Vagina (tissue), 2 donors: ENCODE measurements around the gene SH3RF1. TPM values are rescaled to one million over a fixed set of nuclear protein-coding genes. Genes with fewer than 3 reads are reported as not detected.

ENCODE experiments used
- DNase-seq, 2 donors: peaks; one replicate each; pipeline ENCODE4 v3.0.0-alpha.2; 2017; ENCODE audit errors: extremely low spot score in 2 of 2
- H3K27ac ChIP-seq: fragments of 200-600 bp; sonication (generic); one replicate; pipeline ENCODE4 v1.5.1; 2019
- H3K27me3 ChIP-seq: fragments of 200-600 bp; sonication (generic); one replicate; pipeline ENCODE4 v1.5.1; 2019
- H3K36me3 ChIP-seq, 2 donors: fragments of 200-600 bp; sonication (generic); one replicate each; pipeline ENCODE4 v1.5.1; 2017 to 2019
- H3K4me1 ChIP-seq: fragments of 200-600 bp; sonication (generic); one replicate; pipeline ENCODE4 v1.5.1; 2019
- H3K4me3 ChIP-seq, 2 donors: fragments of 200-600 bp; sonication (generic); 1 replicate in 1 of 2; 2 replicates in 1 of 2; pipeline ENCODE4 v1.5.1; 2016 to 2019
- H3K9me3 ChIP-seq: fragments of 200-600 bp; sonication (generic); one replicate; pipeline ENCODE4 v1.5.1; 2019
- POLR2A ChIP-seq, 2 donors: fragments of 450-650 bp; IDR thresholded peaks; one replicate each; pipeline ENCODE4 v1.6.1; 2017; ENCODE audit warnings: antibody characterized with exemption in 2 of 2, mild to moderate bottlenecking in 2 of 2, moderate library complexity in 2 of 2
- POLR2AphosphoS5 ChIP-seq, 2 donors: sonication (generic); formaldehyde crosslinking; IDR thresholded peaks; one replicate each; pipeline ENCODE4 v1.9.0; 2017; ENCODE audit warnings: antibody characterized with exemption in 2 of 2, mild to moderate bottlenecking in 2 of 2, low read depth in 1 of 2; ENCODE audit not compliant: insufficient read depth in 1 of 2
- intact Hi-C: fragments of 100-400 bp; cut with DNase I; formaldehyde crosslinking; loops from one replicate; pipeline ENCODE4 v1.15.1; 2023
- total RNA-seq: library from RNA; depleted of rRNA; stranded (reverse); fragments of >200 nt; gene quantifications from one replicate; pipeline ENCODE4 v1.2.3, GENCODE V29; 2016
- TF ChIP-seq, protein P1 (sequence below), 3 experiments: fragments of 450-650 bp in 2 of 3; fragments of 200-600 bp in 1 of 3; sonication (generic) in 1 of 3; IDR thresholded peaks; one replicate each; pipeline ENCODE4 v1.5.1; 2017 to 2019; ENCODE audit warnings: antibody characterized with exemption in 3 of 3, mild to moderate bottlenecking in 2 of 3, moderate library complexity in 2 of 3

The SH3RF1 gene
- total RNA-seq, 1 donor from 2014 or later = 16.0 TPM

DNA sequence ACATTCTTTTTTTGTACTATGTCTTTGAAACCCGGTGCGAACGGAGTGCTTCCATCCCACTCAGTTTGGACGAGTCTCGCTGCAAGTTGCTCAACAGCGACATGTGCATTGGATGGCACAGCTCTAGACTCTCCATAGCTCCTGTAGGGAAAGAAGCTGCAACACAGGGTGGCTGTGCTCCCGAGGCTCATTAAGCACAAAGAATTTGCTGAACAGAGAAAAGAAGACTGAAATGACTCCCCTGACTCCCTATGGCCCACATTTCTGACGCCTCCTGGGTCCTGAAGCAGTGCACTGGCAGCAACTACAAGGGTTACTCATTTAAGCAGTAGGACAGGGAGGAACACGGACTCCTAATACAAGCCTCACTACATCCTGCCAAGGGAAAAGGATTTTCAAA is 127.4 kb downstream of the SH3RF1 start:
- Histone ChIP-seq H3K4me1 (no peaks in the 10 kb centered on the region), H3K36me3 (no peaks in the 10 kb centered on the region), H3K27ac (no peak overlapping the region), H3K4me3 (no peak overlapping the region), H3K9me3 (no peaks in the 10 kb centered on the region), H3K27me3 (no peaks in the 10 kb centered on the region)
- no peak for TF ChIP-seq POLR2A (IDR thresholded peaks at IDR 0.05)
- no peak for TF ChIP-seq POLR2AphosphoS5 (IDR thresholded peaks at IDR 0.05; ENCODE audit: insufficient read depth in 1 of 2, low read depth in 1 of 2)
- TF ChIP-seq, protein P1, sequence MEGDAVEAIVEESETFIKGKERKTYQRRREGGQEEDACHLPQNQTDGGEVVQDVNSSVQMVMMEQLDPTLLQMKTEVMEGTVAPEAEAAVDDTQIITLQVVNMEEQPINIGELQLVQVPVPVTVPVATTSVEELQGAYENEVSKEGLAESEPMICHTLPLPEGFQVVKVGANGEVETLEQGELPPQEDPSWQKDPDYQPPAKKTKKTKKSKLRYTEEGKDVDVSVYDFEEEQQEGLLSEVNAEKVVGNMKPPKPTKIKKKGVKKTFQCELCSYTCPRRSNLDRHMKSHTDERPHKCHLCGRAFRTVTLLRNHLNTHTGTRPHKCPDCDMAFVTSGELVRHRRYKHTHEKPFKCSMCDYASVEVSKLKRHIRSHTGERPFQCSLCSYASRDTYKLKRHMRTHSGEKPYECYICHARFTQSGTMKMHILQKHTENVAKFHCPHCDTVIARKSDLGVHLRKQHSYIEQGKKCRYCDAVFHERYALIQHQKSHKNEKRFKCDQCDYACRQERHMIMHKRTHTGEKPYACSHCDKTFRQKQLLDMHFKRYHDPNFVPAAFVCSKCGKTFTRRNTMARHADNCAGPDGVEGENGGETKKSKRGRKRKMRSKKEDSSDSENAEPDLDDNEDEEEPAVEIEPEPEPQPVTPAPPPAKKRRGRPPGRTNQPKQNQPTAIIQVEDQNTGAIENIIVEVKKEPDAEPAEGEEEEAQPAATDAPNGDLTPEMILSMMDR (IDR thresholded peaks at IDR 0.05) = no peak
- no peak for DNase-seq
- intact Hi-C loops = no loop called here

DNA sequence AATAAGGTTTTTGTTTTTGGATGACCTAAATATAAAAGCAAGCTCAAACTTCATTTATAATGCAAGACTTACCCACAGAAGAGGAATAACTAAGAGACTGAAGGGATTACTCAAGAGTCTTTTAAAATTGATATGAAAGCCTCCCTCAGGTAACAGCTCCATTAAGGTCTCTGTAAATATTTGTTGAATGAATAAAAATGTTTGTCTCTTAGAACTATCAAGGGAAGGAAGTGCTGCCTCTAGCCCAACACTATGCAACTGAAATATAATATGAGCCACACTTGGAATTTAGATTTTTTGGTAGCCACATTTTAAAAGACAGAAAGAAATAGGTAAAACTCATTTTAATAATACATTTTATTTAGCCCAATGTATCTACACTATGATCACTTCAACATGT is 127.8 kb downstream of the SH3RF1 start:
- Histone ChIP-seq H3K36me3 (no peaks in the 10 kb centered on the region), H3K4me1 (no peaks in the 10 kb centered on the region), H3K9me3 (no peaks in the 10 kb centered on the region), H3K27ac (no peak overlapping the region), H3K4me3 (no peak overlapping the region), H3K27me3 (no peaks in the 10 kb centered on the region)
- intact Hi-C loops = no loop called here
- no peak for TF ChIP-seq POLR2A (IDR thresholded peaks at IDR 0.05)
- TF ChIP-seq, protein P1 (IDR thresholded peaks at IDR 0.05) = no peak
- no peak for TF ChIP-seq POLR2AphosphoS5 (IDR thresholded peaks at IDR 0.05; ENCODE audit: insufficient read depth in 1 of 2, low read depth in 1 of 2)
- no peak for DNase-seq

DNA sequence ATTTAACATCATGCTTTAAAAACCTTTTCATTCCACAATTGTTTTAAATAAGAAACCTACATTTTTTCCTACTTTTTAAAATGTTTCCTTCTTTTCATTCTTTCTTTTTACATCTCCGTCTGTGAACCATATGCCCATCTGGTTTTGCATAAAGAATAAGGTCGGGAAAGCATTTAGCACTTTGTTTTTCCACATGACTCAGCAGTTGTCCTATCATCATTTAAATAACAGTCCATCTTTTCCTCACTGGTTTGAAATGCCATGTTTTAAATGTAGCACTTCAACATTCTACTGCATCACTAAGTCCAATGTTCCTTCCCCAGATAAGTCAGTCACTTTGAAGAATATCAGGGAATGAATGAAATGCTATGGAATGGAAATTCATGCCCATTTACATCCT is 128.4 kb downstream of the SH3RF1 start:
- DNase-seq = no peak
- no peaks in the 10 kb centered on the region for H3K36me3 ChIP-seq

GRCh38 chr4:169139021-169139420 is 131.7 kb downstream of the SH3RF1 start:
- no peak overlapping the region for H3K27ac ChIP-seq
- DNase-seq = no peak
- peaks cover 0 to 3% of the 10 kb centered on the region in 2 donors for H3K36me3 ChIP-seq
- TF ChIP-seq, protein P1 (IDR thresholded peaks at IDR 0.05) = no peak
- no peak for TF ChIP-seq POLR2AphosphoS5 (IDR thresholded peaks at IDR 0.05; ENCODE audit: insufficient read depth in 1 of 2, low read depth in 1 of 2)
- H3K9me3 ChIP-seq = no peaks in the 10 kb centered on the region
- H3K27me3 ChIP-seq = no peaks in the 10 kb centered on the region
- intact Hi-C loops = no loop called here
- no peak overlapping the region for H3K4me3 ChIP-seq
- H3K4me1 ChIP-seq = peaks cover 8% of the 10 kb centered on the region

More for the DNA sequence above, 128.4 kb downstream of the SH3RF1 start:
- no peak overlapping the region for H3K4me3 ChIP-seq
- H3K9me3 ChIP-seq = no peaks in the 10 kb centered on the region
- H3K27ac ChIP-seq = no peak overlapping the region
- TF ChIP-seq POLR2A (IDR thresholded peaks at IDR 0.05) (no peak), POLR2AphosphoS5 (IDR thresholded peaks at IDR 0.05; ENCODE audit: insufficient read depth in 1 of 2, low read depth in 1 of 2) (no peak)
- TF ChIP-seq, protein P1 (IDR thresholded peaks at IDR 0.05) = no peak
- H3K27me3 ChIP-seq = no peaks in the 10 kb centered on the region
- intact Hi-C loops = no loop called here
- no peaks in the 10 kb centered on the region for H3K4me1 ChIP-seq

- Histone ChIP-seq H3K36me3 (peaks cover 0 to 13% of the 10 kb centered on the region in 2 donors), H3K4me3 (no peak overlapping the region), H3K9me3 (no peaks in the 10 kb centered on the region), H3K27ac (no peak overlapping the region), H3K27me3 (no peaks in the 10 kb centered on the region), H3K4me1 (peaks cover 8% of the 10 kb centered on the region)
- intact Hi-C loops = no loop called here
- TF ChIP-seq POLR2AphosphoS5 (IDR thresholded peaks at IDR 0.05; ENCODE audit: insufficient read depth in 1 of 2, low read depth in 1 of 2) (no peak), POLR2A (IDR thresholded peaks at IDR 0.05) (no peak)
- TF ChIP-seq, protein P1 (IDR thresholded peaks at IDR 0.05) = no peak
- no peak for DNase-seq
These were observed 133.2 kb downstream of the SH3RF1 start for GRCh38 chr4:169137558-169137920.
